PFSK-1 (cell line): Measurements from ENCODE around the gene EFHD2.

Experiments
- POLR2AphosphoS5 ChIP-seq: IDR thresholded peaks from 2 replicates; pipeline ENCODE4 v1.6.1; 2012; ENCODE audit warnings: low read depth, mild to moderate bottlenecking, control low read depth, low read length, moderate library complexity
- TAF1 ChIP-seq: IDR thresholded peaks from 2 replicates; pipeline ENCODE4 v1.6.1; 2012; ENCODE audit warnings: low read length, control low read depth, borderline replicate concordance; ENCODE audit not compliant: insufficient read depth

- TF ChIP-seq POLR2AphosphoS5 = no peak
- TF ChIP-seq TAF1 = no peak
These were observed 37.8 kb upstream of the EFHD2 start for GRCh38 chr1:15371610-15372545.
